SU-DHL-6 (cell line): ENCODE results near the gene SMAD1.

Experiments
- CTCF ChIP-seq: fragments of 200-600 bp; sonication (generic); IDR thresholded peaks from one replicate; pipeline ENCODE4 v1.5.1; 2017; ENCODE audit warnings: antibody characterized with exemption, mild to moderate bottlenecking, low read length, moderate library complexity; ENCODE audit not compliant: insufficient read depth, poor library complexity, severe bottlenecking
- EZH2phosphoT487 ChIP-seq: fragments of 200-600 bp; sonication (generic), shearing (Covaris generic); conservative IDR thresholded peaks from 2 replicates; pipeline ENCODE4 v1.6.1; 2018; ENCODE audit warnings: mild to moderate bottlenecking, antibody characterized with exemption, low read length, moderate library complexity, mixed read lengths

GRCh38 chr4:145540235-145540634 lies 58.6 kb downstream of the SMAD1 start:
- no peak for TF ChIP-seq CTCF
- no peak for TF ChIP-seq EZH2phosphoT487
